ENCODE measurements around the gene SF3B1. TPM values are rescaled to one million over a fixed set of nuclear protein-coding genes. Genes with fewer than 3 reads are reported as not detected.
"Not testable (repeated sequence)": the region's sequence is repeated elsewhere in the genome, so short reads cannot be mapped to it uniquely, and the experiment has no call there.

Gene SF3B1
- total and polyA plus RNA-seq, 3 experiments from 2014 or later, result 153 to 287 (median 281) TPM

GRCh38 chr2:197345846-197346370 is 88.9 kb downstream of the SF3B1 start:
- no peaks in the 10 kb centered on the region for H3K36me3 ChIP-seq (ENCODE audit: insufficient read depth, low read length)
- Mint-ChIP-seq H3K9me3 (no peaks in the 10 kb centered on the region), H3K4me3 (no peak overlapping the region), H3K36me3 (no peaks in the 10 kb centered on the region), H3K4me1 (peaks cover 0 to 9% (median 8%) of the 10 kb centered on the region in 3 donors), H3K27ac (no peak overlapping the region), H3K27me3 (no peaks in the 10 kb centered on the region)
- ChIA-PET CTCF (no interaction called here), POLR2A (interaction anchor here (0.6 kb wide), 1 partner anchor 7 kb away, joined by 7 read pairs; no protein-coding TSS in a partner anchor)
- H3K27me3 ChIP-seq (ENCODE audit: insufficient read depth, low read length, poor library complexity, severe bottlenecking), result no peaks in the 10 kb centered on the region
- H3K9me3 ChIP-seq (ENCODE audit: low read length), result no peaks in the 10 kb centered on the region
- DNase-seq, result no peak
- H3K27ac ChIP-seq (ENCODE audit: low read depth, low read length), result no peak overlapping the region
- H3K4me1 ChIP-seq (ENCODE audit: insufficient read depth, low read length), result no peaks in the 10 kb centered on the region
- H3K4me3 ChIP-seq (ENCODE audit: low read length), result no peak overlapping the region

GRCh38 chr2:197343968-197344367 is 90.9 kb downstream of the SF3B1 start:
- H3K9me3 Mint-ChIP-seq; H3K36me3 Mint-ChIP-seq; H3K27me3 ChIP-seq (ENCODE audit: insufficient read depth, low read length, poor library complexity, severe bottlenecking); H3K4me1 ChIP-seq (ENCODE audit: insufficient read depth, low read length); H3K27ac ChIP-seq (ENCODE audit: low read depth, low read length); H3K36me3 ChIP-seq (ENCODE audit: insufficient read depth, low read length); POLR2A ChIA-PET; H3K9me3 ChIP-seq (ENCODE audit: low read length); H3K4me3 Mint-ChIP-seq; H3K27me3 Mint-ChIP-seq; H3K4me3 ChIP-seq (ENCODE audit: low read length); DNase-seq: not testable (repeated sequence)
- CTCF ChIA-PET, result interaction anchor here (0.7 kb wide), 1 partner anchor 77 kb away, joined by 3 read pairs; no protein-coding TSS in a partner anchor
- Mint-ChIP-seq H3K27ac (peak overlapping the region in 1 of 8 donors; percentile 14), H3K4me1 (peaks cover 3 to 15% (median 13%) of the 10 kb centered on the region in 3 donors)

- ChIA-PET POLR2A (no interaction called here), CTCF (no interaction called here)
- no peaks in the 10 kb centered on the region for H3K9me3 ChIP-seq (ENCODE audit: low read length)
- Mint-ChIP-seq H3K27ac (no peak overlapping the region), H3K27me3 (no peaks in the 10 kb centered on the region), H3K9me3 (no peaks in the 10 kb centered on the region), H3K4me1 (peaks cover 3 to 16% (median 14%) of the 10 kb centered on the region in 3 donors), H3K36me3 (no peaks in the 10 kb centered on the region), H3K4me3 (no peak overlapping the region)
- H3K36me3 ChIP-seq (ENCODE audit: insufficient read depth, low read length), result no peaks in the 10 kb centered on the region
- peaks cover 4% of the 10 kb centered on the region for H3K4me1 ChIP-seq (ENCODE audit: insufficient read depth, low read length)
- no peak for DNase-seq
- no peaks in the 10 kb centered on the region for H3K27me3 ChIP-seq (ENCODE audit: insufficient read depth, low read length, poor library complexity, severe bottlenecking)
- no peak overlapping the region for H3K27ac ChIP-seq (ENCODE audit: low read depth, low read length)
- no peak overlapping the region for H3K4me3 ChIP-seq (ENCODE audit: low read length)
These were observed 94.2 kb downstream of the SF3B1 start for GRCh38 chr2:197340591-197340990.

Other genes starting within 250 kb of the SF3B1 start
- gene ANKRD44, start 124.2 kb downstream of the SF3B1 start, total RNA-seq, result 100 to 1,000 TPM; 142 to 150 TPM
- 90.1 TPM for gene ANKRD44, start 124.2 kb downstream of the SF3B1 start, polyA plus RNA-seq
- gene COQ10B, start 18.5 kb upstream of the SF3B1 start, total RNA-seq, result 10 to 100 TPM; 23.4 to 23.7 TPM
- 42.6 TPM for gene COQ10B, start 18.5 kb upstream of the SF3B1 start, polyA plus RNA-seq
- gene HSPD1, start 64.8 kb upstream of the SF3B1 start, total RNA-seq, result 1,000 to 10,000 TPM; 1,152 to 1,183 TPM
- gene HSPD1, start 64.8 kb upstream of the SF3B1 start, polyA plus RNA-seq, result 110 TPM
- 100 to 1,000 TPM; 449 to 476 TPM for gene HSPE1, start 65.4 kb upstream of the SF3B1 start, total RNA-seq
- gene HSPE1, start 65.4 kb upstream of the SF3B1 start, polyA plus RNA-seq, result 141 TPM
- gene MOB4, start 81.0 kb upstream of the SF3B1 start, total RNA-seq, result 10 to 100 TPM; 21.9 to 26.2 TPM
- gene MOB4, start 81.0 kb upstream of the SF3B1 start, polyA plus RNA-seq, result 26.1 TPM
- gene RFTN2, start 240.6 kb upstream of the SF3B1 start, total RNA-seq, result under 1 TPM in 1 of 2 experiments, not detected in 1; 0.09 TPM
- 0.06 TPM for gene RFTN2, start 240.6 kb upstream of the SF3B1 start, polyA plus RNA-seq